ELF-1 (cell line): ENCODE data around the gene FCGR3A.
"Not testable (repeated sequence)": the region's sequence is repeated elsewhere in the genome, so short reads cannot be mapped to it uniquely, and the experiment has no call there.

ENCODE experiments used
- DNase-seq: peaks from one replicate; pipeline ENCODE4 v3.0.0-alpha.2; 2016; ENCODE audit warnings: low read depth, low spot score

Gene FCGR3A

DNA sequence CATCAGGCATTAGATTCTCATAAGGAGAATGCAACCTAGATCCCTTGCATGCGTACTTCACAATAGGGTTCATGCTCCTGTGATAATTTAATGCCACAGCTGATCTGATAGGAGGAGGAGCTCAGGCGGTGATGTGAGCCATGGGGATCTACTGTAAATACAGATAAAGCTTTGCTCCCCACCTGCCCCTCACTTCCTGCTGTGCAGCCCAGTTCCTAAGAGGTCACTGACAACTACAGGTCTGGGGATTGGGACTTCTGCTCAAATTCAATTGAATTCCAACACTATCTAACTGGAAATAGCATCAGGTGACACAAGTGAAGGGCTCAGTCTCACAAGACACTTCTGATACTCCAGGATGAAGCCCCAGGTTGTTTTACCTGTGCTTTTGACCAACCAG is 7.4 kb upstream of the FCGR3A start:
- not testable (repeated sequence) for DNase-seq

DNA sequence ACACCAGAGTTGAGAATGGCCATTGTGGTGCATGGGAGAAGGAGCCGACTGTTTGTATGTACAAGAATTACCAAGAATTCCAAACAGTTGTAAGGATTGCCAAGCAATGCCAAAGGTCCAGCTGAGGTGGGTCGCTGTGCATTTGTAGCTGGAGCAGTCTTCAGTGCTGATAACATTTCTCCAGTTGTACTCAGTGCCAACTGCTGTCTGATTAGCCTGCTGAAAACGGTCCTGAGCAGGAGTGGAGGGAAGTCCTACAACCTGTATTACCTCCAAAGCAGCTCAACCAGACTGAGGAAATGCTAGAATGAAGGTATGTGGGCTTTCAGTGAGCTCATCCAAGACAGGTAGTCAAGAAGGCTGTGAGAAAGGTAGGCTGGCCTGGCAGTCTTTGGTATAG is 6.5 kb upstream of the FCGR3A start:
- DNase-seq: not testable (repeated sequence)

DNA sequence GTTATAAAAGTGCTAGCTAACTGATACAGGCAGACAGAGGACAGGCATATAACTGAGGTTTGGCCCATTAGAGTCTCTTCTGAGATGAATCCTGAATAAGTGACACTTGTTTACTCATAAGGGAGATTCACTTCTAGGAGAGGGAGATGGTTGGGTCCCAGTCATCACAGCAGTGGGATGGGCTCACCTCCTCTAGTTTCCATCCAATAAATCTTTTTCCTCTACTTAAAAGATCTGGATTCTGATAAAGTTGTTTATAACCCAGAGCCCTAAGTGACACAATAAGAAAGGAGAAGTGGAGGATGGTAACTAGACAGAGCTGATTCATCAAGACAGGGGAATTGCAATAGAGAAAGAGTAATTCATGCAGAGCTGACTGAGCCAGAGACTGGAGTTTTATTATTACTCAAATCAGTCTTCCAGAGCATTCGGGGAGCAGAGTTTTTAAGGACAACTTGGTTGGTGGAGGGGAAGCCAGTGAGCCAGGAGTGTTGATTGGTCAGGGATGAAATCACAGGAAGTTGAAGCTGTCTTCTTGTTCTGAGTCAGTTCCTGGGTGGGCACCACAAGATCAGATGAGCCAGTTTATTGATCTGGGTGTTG is 5.3 kb upstream of the FCGR3A start:
- DNase-seq: not testable (repeated sequence)

DNA sequence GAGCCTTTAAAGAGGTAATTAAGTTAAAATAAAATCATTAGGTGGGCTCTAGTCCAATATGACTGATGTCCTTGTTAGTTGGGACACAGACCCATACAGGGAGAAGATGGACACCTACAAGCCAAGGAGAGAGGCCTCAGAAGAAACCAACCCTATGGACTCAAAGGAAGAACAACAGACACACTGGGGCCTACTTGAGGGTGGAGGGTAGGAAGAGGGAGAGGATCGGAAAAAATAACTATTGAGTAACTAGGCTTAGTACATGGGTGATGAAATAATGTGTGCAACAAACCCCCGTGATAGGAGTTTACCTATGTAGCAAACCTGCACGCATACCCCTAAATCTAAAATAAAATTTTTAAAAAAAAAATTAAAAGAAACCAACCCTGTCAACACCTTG is 4.7 kb upstream of the FCGR3A start:
- DNase-seq: not testable (repeated sequence)

DNA sequence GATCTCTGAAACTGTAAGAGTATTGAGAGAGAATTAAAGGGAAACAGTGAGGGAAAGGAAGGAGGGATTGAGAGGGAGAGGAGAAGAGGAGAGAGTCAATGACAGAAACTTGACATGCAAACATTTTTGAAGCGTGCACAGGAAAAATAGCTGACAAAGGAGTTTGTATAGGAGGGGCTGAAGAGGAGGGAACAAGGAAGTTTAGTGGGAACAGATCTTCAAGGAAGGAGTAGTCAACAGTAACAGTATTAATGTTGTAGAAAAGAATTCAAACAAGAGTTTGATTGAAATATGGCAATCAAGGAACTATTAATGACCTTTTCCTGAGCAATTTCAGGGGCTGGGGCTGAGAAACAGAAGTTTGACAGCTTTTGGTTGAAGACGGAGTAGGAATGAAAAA is 4.0 kb upstream of the FCGR3A start:
- not testable (repeated sequence) for DNase-seq

DNA sequence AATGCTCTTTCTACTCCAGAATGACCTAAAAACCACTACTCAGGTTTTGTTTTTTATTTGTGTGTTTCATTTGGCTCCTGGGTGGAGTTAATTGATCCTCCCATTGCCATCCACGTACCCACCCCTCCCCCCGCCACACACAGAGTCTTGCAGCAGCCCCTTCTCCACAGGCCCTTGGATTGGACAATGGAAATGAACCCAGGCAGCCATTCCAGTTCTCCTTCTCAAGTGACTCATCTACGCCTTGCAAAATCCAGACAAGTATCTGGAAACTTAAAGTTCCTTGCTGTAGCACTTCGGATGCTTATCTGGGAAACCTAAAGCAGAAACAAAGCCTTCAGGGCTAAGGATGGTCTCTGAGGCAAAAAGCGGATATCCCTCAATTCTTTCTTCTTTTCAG is 1.3 kb upstream of the FCGR3A start:
- peak; percentile 3 for DNase-seq

DNA sequence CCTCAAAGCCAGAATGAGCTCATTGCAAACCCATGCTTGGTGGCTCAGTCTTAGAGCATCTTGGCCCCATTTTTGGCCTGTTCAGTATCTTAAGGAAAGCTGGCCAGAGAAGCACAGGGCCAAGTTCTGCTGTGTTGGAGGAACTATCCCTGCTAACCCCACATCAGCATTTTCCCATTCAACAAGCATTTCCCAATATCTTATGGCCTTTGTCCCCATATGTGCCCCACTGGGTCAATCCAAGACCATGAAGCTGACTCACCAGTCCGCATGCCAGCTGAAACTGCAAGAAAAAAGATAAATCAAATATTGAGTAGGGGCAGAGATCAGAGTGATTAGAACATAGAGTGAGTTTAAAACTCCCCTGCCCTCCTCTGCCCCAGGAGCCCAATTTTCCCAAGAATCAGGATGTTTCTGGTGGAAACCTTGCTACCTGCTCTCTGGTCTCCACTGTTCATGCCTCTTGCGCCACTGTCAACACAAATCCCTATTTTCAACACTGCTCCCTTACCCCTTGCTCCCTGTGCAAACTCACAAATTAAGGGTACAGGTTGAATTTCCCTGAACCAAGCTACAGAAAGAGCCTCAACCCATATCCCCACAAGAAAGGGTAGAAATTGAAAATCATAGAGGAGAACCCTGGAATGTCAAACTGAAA is 740 bp downstream of the FCGR3A start:
- DNase-seq: not testable (repeated sequence)

DNA sequence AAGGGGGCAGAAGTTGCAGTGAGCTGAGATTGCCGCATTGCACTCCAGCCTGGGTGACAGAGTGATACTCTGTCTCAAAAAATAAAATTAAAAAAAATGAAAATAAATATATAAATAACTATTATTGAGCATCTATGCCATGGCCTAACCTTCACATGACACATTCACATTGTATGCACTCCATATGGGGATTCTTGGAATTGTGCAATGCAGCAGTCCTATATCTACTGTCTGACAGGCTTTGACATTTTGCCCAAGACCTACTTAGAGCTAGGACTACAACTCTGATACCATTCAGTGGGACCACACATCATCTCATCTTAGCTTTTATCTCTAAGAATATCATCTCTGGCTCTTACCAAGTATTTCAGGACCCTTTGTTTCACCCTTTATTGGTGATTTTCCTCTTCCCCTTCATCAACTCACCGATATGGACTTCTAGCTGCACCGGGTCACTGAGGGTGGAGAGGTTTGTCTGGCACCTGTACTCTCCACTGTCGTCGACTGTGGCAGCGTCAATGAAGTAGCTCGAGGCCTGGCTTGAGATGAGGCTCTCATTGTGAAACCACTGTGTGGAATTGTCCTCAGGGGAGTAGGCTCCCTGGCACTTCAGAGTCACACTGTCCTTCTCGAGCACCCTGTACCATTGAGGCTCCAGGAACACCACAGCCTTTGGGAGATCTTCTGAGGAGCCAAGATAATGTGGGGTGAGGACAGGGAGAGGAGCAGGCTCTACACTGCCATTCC is 1.4 kb downstream of the FCGR3A start:
- DNase-seq: not testable (repeated sequence)

DNA sequence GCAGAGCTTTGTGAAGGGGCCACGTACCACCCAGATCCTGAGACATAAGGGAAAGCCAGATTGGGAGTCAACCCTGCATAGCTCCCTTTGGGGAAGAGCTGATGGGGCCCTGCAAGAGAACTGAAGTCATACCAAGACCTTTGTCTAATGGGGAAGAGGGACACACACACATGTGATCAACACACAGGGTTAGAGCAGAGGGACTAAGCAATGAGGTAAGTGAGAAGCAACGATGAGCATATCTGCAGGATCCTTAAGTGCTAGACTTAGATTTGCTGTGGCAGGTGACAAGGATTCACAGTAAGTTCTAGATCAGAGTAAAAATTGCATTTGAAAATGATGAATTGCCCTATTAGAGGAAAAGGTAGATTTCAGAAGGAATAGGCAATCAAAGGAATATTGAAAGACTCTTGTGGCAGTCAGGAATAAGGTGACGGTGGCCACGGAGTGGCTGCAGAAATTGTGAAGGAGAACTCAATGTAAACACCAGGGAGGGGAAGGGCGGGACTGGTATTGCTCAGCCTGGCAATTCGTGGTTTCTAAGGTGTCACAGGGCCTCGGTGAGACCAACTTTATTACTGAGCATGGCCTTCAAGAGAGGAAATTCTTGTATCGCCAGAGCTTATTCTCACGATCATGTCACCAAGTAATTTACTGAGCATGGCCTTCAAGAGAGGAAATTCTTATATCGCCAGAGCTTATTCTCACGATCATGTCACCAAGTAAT is 4.5 kb downstream of the FCGR3A start:
- not testable (repeated sequence) for DNase-seq

DNA sequence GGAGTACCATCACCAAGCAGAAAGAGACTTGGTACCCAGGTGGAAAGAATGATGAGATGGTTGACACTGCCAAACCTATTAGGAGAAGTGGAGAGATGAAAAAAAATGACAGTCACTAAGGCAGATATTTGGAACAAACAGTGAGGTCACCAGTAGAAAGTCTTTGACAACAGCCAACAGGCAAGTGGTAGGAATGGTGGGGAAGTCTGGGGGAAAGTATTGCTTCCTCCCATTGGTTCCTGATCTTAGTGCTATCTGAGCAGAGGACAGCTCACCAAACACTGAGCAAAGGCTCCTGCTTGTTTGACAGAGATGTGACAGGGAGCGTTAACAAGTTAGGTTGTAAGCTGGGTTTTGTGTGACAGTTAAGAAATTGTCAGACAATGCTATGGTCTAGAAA is 6.5 kb downstream of the FCGR3A start:
- DNase-seq: not testable (repeated sequence)

DNA sequence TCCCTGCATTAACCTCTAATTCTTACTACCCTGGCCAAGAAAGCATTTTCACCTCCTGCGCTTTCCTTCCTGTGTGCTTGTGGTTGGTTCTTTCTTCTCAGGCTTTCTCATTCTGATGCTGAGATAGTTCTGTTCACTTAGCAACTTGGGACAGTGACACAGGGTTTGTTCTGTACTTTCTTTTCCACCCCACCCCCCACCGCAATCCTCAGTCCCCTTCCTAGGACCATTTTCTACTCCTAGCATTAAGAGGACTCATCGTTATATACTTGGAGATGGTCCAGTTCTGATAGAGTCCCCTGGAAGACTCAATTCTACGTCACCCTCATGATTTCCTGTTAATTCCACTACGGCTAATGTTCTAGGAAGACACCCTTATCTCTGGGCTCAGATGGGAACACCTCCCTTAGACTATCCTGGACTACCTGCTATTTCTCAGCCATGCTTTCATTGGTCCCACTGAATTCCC is 7.5 kb downstream of the FCGR3A start:
- DNase-seq: not testable (repeated sequence)

DNA sequence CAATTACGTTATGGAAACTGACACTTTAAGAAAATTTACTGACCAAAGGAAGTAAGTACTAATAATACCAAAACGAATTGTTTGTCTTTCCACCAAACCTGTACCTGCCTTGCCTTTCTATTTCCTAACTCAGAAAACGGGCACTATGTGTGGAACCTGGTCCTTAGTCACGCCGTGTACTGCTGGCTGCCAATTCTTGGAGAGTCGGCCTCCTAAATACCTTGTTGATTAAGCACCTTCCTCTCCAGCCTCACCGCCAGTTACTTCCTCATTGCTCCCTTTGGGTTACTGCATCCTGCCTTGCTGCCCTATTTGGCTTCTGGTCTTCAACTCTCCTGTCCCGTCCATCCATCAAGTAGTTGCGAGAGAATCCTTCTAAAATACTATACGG is 9.1 kb downstream of the FCGR3A start:
- DNase-seq: not testable (repeated sequence)

DNA sequence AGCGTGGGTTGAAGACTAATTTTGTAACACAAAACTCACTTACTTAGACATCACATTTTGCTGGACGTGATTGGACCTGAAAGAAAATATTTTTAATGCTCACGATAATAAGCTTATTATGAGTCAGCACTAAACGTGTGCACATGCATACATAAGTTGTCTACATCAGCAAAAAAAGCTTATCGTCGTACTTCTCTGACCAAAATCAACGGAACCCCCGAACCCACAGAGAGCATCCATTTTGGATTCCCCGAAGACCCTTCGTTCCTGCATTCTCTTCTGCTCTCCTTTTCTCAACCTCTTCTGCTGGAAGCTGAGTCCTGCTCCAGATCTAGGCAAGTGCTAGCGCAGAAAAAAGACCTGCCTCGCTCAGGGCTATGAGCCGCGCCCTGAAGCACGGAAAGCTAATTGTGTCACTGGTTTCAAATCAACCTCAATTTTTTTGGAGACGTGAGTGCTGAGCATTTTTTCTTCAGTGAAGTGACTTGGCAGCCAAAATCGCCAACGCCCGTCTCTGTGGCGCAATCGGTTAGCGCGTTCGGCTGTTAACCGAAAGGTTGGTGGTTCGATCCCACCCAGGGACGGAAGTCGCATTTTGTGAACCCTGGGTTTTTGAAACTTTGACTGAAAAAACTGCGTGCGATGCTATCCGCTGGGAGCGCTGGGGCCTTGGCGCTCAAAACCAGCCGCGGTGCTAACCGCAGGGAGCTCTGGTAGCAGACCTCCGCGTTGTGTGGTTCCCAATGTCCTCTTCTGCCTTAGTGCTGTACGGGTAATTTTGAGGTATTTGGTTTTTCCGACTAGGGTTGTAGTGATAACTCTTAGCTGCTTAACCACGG is 9.7 kb downstream of the FCGR3A start:
- peak; percentile 95 for DNase-seq

DNA sequence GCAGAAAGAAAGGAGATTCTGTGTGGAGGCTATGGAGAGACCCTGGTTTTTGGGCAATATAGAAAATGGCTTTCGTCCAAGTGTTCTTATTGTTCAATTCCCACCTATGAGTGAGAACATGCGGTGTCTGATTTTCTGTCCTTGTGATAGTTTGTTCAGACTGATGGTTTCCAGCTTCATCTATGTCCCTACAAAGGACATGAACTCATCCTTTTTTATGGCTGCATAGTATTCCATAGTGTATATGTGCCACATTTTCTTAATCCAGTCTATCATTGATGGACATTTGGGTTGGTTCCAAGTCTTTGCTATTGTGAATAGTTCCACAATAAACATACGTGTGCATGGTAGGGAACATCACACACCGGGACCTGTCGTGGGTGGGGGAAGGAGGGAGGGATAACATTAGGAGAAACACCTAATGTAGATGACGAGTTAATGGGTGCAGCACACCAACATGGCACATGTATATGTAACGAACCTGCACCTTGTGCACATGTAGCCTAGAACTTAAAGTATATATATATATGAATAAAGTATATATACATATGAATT is 10.6 kb downstream of the FCGR3A start:
- DNase-seq: not testable (repeated sequence)

DNA sequence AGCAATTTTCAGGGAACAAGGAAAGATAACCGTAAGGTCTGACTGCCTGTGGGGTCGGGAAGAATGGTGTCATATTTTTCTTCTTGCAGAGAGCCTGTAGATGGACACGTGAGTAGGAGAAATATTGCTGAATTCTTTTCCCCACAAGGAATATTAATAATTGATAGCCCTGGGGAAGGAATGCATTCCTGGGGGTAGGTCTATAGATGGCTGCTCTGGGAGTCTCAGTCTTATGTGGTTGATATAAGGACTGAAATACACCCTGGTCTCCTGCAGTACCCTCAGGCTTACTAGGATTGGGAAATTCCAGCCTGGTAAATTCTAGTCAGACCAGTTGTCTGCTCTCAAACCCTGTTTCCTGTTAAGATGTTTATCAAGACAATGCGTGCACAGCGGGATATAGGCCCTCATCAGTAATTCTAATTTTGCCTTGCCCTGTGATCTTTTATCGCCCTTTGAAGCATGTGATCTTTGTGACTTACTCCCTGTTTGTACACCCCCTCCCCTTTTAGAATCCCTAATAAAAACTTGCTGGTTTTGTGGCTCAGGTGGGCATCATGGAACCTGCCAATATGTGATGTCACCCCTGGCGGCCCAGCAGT is 12.4 kb downstream of the FCGR3A start:
- peak; percentile 4 for DNase-seq

DNA sequence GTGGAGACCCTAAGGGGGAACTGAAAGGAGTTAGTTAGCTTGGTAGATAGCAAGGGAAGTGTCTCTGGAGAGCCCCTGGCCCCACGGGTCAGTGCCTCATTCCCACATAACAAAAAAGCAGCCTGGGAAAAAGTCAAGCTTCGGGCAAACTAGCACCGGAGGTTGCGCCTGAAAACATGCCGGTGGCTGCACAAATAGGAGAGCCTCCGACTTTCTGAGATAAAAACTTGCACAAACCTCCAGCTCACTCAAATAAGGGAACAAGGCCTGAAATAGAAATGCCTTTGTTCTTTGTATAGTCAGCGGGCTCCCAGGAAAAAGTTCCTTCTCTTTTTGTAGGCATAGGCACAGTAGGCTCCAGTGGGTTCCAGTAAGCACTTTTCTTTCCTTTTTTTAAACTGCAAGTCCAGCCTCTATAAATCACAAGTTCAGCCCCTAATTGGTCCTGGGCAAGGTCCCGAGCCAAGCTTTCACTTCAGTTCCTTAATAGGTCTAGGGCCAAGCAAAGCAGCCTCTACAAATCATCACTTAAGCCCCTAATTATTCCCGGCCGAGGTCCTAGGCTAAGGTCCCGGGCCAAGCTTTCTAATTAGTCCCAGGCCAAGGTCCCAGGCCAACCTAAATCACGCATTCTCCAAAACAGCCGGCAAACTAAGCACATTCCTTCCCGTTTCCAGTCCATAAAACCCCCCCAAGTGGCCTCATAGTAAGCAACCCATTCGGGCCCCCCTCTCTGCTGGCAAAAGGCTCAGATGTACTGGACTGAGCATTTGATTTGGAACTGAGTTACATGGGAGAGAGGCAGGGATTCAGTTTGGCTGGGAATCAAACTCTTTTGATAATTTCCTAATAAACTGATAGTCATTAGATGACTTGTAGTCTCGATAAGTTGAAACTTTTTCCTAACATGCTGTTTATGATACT is 16.7 kb downstream of the FCGR3A start:
- DNase-seq: peak; percentile 49

DNA sequence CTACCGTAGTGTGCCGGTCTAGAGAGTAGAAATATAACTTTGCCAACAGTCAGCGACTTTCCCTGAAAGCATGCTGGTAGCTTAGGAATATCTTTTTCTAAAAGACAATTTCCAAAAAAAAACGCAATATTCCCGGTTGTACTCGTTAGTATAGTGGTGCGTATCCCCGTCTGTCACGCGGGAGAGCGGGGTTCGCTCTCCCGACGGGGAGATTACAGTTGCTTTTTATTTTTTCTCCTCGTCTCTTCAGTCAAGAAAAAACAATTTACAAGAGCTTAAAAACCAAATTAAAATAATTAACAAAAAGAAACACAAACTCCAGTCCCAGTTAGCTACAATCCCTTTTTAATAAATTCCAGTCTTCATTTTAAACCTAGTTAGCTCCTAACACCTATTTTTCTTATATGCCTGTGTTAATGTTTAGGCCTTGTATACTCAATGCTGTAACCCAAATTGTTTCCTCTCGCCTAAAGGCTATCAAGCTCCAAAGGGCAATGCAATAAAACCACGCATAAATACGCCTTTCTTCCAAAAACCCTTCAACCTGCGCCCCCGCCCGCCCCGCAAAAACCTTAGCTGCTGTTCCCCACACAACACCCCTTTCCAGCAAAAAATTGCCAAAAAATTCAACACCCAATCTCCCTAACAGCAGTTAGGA is 17.5 kb downstream of the FCGR3A start:
- no peak for DNase-seq
